Mucosa of rectum (tissue), 2 donors: Measurements from ENCODE around the gene PITPNM3.
"Not testable (repeated sequence)": the region's sequence is repeated elsewhere in the genome, so short reads cannot be mapped to it uniquely, and the experiment has no call there.

ENCODE experiments used
- H3K27ac ChIP-seq, 2 donors: one replicate each; pipeline ENCODE4 v1.7.0; 2013; ENCODE audit warnings: inconsistent platforms in 2 of 2, low read depth in 2 of 2, low read length in 2 of 2
- H3K27me3 ChIP-seq, 2 donors: one replicate each; pipeline ENCODE4 v1.7.0; 2013; ENCODE audit warnings: low read length in 2 of 2; ENCODE audit not compliant: control insufficient read depth in 2 of 2, insufficient read depth in 2 of 2
- H3K36me3 ChIP-seq, 2 donors: one replicate each; pipeline ENCODE4 v1.7.0; 2013; ENCODE audit warnings: low read length in 2 of 2; ENCODE audit not compliant: control insufficient read depth in 2 of 2, insufficient read depth in 2 of 2
- H3K4me1 ChIP-seq, 2 donors: one replicate each; pipeline ENCODE4 v1.7.0; 2013; ENCODE audit warnings: low read length in 2 of 2, mild to moderate bottlenecking in 1 of 2; ENCODE audit not compliant: control insufficient read depth in 2 of 2, insufficient read depth in 2 of 2
- H3K4me3 ChIP-seq, 2 donors: one replicate each; pipeline ENCODE4 v1.7.0; 2013; ENCODE audit warnings: low read length in 2 of 2
- H3K9ac ChIP-seq, 2 donors: one replicate each; pipeline ENCODE4 v1.7.0; 2013; ENCODE audit warnings: low read length in 2 of 2, low read depth in 1 of 2, mild to moderate bottlenecking in 1 of 2
- H3K9me3 ChIP-seq, 2 donors: one replicate each; pipeline ENCODE4 v1.7.0; 2013; ENCODE audit warnings: low read length in 2 of 2; ENCODE audit not compliant: control insufficient read depth in 2 of 2
- donor health status: healthy.
- donor health status: Normal muscosa, but diverticular disease.

The PITPNM3 gene

DNA sequence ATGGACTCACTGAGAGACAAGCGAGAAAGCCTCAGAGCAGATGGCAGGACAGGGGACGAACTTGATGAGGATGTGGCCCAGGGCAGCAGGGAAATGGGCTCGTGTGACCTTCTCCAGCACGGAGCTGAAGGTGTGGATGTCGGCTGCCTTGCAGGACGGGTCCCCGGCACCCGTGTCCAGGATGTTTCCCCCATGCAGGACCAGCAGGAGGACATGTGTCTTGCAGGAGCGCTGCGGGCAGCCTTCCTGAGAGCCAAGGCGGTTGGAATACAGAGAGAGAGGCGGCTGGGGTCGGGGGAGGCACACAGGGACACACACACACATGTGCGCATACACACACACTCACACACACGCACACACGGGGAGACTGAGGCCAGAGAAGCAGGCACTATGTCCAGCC, 72.8 kb downstream of the PITPNM3 start:
- H3K4me1 ChIP-seq, result no peaks in the 10 kb centered on the region
- peaks cover 0 to 2% of the 10 kb centered on the region in 2 donors for H3K36me3 ChIP-seq
- no peak overlapping the region for H3K9ac ChIP-seq
- no peak overlapping the region for H3K4me3 ChIP-seq
- no peak overlapping the region for H3K27ac ChIP-seq
- H3K27me3 ChIP-seq, result no peaks in the 10 kb centered on the region
- H3K9me3 ChIP-seq, result no peaks in the 10 kb centered on the region

DNA sequence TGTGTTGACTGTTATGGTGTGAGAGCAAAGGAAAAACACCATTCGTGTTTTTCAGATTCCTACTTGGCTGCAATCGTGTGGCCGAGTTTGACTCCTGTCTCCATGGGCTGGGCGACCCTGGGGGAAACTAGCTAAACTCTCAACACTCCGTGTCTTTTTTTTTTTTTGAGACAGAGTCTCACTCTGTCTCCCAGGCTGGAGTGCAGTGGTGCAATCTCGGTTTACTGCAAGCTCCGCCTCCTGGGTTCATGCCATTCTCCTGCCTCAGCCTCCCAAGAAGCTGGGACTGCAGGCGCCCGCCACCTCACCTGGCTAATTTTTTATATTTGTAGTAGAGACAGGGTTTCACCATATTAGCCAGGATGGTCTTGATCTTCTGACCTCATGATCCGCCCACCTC, 73.6 kb downstream of the PITPNM3 start:
- H3K9me3 ChIP-seq, H3K4me3 ChIP-seq: not testable (repeated sequence)

DNA sequence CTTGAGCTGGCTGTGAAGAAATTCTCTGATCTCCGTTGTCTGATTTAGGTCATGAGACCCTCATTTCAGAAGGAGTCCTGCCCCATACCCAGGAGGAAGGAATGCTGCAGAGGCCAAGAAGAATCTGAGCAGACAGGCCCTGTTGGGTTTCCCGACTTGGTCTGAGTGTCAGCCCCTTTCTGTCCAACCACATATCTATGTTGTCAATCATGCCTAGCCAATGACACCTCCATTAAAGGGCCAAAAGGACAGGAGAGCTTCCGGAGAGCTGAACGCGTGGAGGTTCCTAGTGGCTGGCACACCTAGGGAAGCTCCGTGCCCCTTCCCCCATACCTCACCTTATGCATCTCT, 74.3 kb downstream of the PITPNM3 start:
- Histone ChIP-seq H3K4me3 (no peak overlapping the region), H3K9ac (no peak overlapping the region), H3K4me1 (no peaks in the 10 kb centered on the region), H3K9me3 (no peaks in the 10 kb centered on the region), H3K36me3 (peaks cover 0 to 2% of the 10 kb centered on the region in 2 donors), H3K27ac (no peak overlapping the region), H3K27me3 (no peaks in the 10 kb centered on the region)

More for the DNA sequence above, 73.6 kb downstream of the PITPNM3 start:
- not testable (repeated sequence) for H3K36me3 ChIP-seq, H3K4me1 ChIP-seq, H3K27me3 ChIP-seq, H3K27ac ChIP-seq, H3K9ac ChIP-seq

DNA sequence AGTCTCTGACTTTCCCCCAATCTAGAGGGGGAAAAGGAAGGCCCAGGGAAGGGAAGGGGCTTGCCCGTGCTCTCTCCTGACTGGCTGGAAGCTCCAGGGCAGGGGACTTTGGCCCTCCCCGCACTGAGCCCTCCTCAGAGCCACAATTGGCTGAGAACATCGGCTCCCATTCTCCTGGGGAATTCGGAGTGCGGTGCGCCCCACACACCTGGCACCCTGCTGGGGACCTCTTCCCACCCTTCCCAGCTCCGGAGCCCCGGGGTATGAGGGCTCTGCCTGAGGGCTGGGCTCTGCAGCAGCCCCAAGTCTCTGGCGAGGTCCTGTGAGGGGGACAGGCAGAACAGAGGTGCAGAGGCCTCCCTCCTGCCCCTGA, 76.1 kb downstream of the PITPNM3 start:
- H3K9me3 ChIP-seq, result no peaks in the 10 kb centered on the region
- H3K36me3 ChIP-seq, result peaks cover 0 to 4% of the 10 kb centered on the region in 2 donors
- no peak overlapping the region for H3K9ac ChIP-seq
- no peaks in the 10 kb centered on the region for H3K4me1 ChIP-seq
- H3K27me3 ChIP-seq, result no peaks in the 10 kb centered on the region
- no peak overlapping the region for H3K27ac ChIP-seq
- H3K4me3 ChIP-seq, result no peak overlapping the region

DNA sequence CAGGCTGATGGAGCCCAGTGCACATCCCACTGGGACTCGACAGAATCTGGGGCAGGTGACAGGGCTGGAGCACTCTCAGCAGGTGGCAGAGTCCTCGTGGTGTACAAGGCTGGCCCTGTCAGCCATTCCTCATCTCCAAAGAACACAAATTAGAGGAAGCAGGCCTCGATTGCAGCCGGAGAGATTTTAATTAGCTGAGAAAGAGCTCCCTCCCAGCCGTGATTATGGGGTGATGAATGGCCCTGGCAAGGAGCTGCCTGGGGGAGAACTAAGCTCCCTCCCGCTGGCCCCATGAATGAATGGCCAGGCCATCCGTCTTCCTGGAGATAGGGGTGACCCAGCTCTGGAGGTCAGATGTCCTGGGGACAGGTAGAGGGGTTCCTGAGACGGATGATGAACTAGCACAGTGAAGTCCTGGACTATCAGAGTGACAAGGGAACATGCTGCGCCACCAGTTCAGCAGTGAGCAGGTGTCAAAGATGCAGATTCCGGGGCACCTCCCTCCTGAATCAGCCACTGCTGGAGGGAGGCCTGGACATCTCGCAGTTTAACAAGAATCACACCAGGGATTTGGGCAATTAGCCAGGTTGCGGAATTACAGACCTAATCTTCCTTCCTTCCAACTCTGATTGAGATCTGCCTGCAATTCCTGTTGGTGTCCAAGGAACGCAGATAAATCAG, 76.6 kb downstream of the PITPNM3 start:
- Histone ChIP-seq H3K27me3 (no peaks in the 10 kb centered on the region), H3K9me3 (no peaks in the 10 kb centered on the region), H3K4me3 (no peak overlapping the region), H3K9ac (no peak overlapping the region), H3K27ac (no peak overlapping the region), H3K4me1 (no peaks in the 10 kb centered on the region), H3K36me3 (peaks cover 0 to 4% of the 10 kb centered on the region in 2 donors)

DNA sequence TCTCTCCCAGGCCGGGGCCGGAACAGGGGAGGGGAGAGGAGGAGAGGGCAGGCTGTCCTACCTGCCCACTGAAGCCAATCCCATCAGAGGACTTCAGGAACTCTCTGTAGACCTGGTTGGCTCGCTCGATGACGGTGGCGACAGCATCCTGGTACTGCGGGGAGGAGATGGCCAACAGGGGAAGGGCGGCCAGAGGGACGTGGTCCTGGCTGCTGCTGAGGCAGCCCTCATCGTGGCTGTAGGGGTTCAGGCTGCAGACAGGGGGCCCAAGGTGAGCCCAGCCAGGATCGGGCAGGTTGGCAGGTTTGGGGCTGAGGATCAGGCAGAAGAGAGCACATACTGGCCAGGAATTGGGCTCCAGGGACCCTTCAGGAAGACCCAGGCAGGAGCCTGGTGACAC, 77.9 kb downstream of the PITPNM3 start:
- H3K36me3 ChIP-seq, result peaks cover 0 to 4% of the 10 kb centered on the region in 2 donors
- no peaks in the 10 kb centered on the region for H3K4me1 ChIP-seq
- no peaks in the 10 kb centered on the region for H3K9me3 ChIP-seq
- H3K27ac ChIP-seq, result no peak overlapping the region
- no peak overlapping the region for H3K4me3 ChIP-seq
- H3K9ac ChIP-seq, result no peak overlapping the region
- no peaks in the 10 kb centered on the region for H3K27me3 ChIP-seq

DNA sequence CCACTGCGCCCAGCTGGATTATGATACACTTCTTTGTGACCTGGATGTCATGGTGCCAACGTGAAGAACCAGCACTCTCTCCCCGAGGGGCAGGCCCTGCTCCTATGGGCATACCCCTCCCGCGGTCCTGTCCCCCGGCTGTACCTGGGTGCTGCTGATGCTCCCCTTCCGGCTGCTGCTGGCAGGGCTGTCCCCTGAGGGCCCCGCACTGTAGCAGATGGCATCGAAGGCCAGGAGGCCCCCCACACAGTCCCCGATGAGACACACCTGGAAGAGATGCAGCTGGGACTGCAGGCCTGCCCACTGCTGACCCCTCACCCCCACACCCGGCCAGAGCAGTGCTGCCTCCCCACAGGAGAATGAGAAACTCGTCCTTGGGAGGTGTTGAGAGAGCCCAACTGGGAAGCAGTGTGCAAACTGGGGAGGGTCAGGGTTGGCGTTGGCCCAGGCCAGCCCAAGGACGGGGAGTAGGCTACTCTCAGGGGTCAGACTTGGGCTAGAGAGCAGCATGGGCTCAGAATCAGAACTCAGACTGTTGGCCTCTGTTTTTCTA, 78.4 kb downstream of the PITPNM3 start:
- Histone ChIP-seq H3K36me3 (peaks cover 0 to 4% of the 10 kb centered on the region in 2 donors), H3K9ac (no peak overlapping the region), H3K27me3 (no peaks in the 10 kb centered on the region), H3K4me3 (no peak overlapping the region), H3K4me1 (no peaks in the 10 kb centered on the region), H3K9me3 (no peaks in the 10 kb centered on the region), H3K27ac (no peak overlapping the region)

DNA sequence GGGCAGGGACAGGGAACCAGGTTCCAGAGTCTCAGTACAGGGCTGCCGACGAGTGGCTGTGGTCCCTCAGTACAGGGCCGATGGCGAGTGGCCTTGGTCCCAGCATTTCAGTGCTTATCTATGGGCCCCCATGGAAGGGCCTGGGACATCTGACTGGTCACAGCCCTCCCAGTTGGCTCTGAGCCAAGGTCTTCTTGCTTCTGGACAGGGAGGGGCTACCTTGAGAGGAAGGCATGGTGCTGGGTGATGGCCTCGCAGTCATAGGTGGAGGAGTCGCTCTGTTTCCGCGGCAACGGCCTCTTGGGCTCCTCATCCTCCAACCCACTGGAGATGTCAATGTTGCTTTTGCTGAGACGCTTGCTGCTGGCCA, 79.6 kb downstream of the PITPNM3 start:
- Histone ChIP-seq H3K4me1 (no peaks in the 10 kb centered on the region), H3K9me3 (no peaks in the 10 kb centered on the region), H3K27me3 (no peaks in the 10 kb centered on the region), H3K27ac (no peak overlapping the region), H3K4me3 (no peak overlapping the region), H3K36me3 (peaks cover 0 to 3% of the 10 kb centered on the region in 2 donors), H3K9ac (no peak overlapping the region)

DNA sequence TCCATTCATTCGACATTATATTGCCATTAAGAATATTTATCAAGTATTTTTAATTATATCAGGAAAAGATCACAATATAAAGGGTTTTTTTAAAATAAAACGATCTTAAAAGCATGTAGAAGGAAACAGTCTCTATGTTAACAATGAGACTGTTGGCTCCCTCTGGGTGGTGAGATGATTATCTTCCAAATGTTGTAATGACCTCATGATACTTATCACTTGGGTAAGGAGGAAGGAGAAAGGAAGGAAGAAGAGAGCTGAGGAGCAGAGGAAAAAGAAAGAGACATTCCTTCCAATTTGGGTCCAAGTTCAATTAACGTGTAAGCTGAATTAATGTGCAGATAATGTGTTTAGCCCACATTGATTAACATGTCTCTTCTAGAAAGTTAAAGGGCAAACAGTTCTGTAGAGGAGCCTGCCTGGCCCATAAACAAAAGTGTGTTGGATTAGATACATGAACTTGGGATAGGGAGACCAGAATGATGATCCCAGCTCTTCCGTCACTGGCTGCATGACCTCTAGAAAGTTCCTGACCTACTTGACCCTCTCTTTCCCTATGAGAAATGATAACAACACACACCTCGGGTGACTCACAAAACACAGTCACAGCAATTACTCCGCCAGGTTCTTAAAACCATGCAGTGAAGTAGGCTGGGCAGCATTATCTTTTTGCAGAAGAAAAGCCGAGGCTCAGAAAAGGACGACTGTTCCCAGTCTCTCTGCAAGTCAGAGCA, 80.1 kb downstream of the PITPNM3 start:
- Histone ChIP-seq H3K9me3 (no peaks in the 10 kb centered on the region), H3K27me3 (no peaks in the 10 kb centered on the region), H3K27ac (no peak overlapping the region), H3K9ac (no peak overlapping the region), H3K4me1 (no peaks in the 10 kb centered on the region), H3K4me3 (no peak overlapping the region), H3K36me3 (peaks cover 0 to 3% of the 10 kb centered on the region in 2 donors)

DNA sequence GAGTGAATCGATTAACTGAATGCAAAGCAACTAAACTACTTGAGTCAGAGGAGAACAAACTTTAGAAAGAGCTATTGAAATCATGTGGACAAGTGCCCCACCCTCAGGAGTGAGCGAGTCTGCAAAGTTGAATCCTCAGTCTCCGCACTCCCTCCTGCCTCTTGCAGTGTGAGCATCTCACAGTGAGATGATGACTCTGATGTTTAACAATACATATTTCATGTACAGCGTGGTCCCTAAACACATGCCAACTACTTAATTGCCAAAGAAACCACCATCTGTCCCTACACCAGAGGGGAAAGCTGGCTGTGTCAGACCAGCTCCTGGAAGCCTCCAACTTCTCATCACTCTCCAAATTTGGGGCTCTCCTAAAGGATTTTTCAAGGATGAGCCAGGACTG, 80.9 kb downstream of the PITPNM3 start:
- no peak overlapping the region for H3K27ac ChIP-seq

More for the DNA sequence above, 80.9 kb downstream of the PITPNM3 start:
- Histone ChIP-seq H3K4me3 (no peak overlapping the region), H3K9ac (no peak overlapping the region), H3K27me3 (no peaks in the 10 kb centered on the region), H3K36me3 (peaks cover 0 to 3% of the 10 kb centered on the region in 2 donors), H3K4me1 (no peaks in the 10 kb centered on the region), H3K9me3 (no peaks in the 10 kb centered on the region)
